Activated CD8-positive, alpha-beta memory T cell treated with anti-CD3 and anti-CD28 coated beads, Interleukin-2, amount 50 U/mL, for 48 hours (primary cell): Measurements from ENCODE around the gene TOP3A.
A peak's percentile ranks its signal among the peaks of the same experiment; 100 is the strongest.
"Not testable (repeated sequence)": the region's sequence is repeated elsewhere in the genome, so short reads cannot be mapped to it uniquely, and the experiment has no call there.

Source experiments
- DNase-seq: peaks from one replicate; pipeline ENCODE4 v3.0.0-alpha.2; 2020

The TOP3A gene

GRCh38 chr17:18314731-18315561 lies at the start of gene TOP3A, which contains the start of gene SMCR8:
TSS of gene TOP3A (minus strand) at chr17:18314994. CDS start at chr17:18314778, 216 bp downstream.
TSS of gene SMCR8 (plus strand) at chr17:18315293. CDS start at chr17:18315790, 497 bp downstream.
- peak; percentile 96 for DNase-seq

- DNase-seq, result no peak
These were observed 49.4 kb upstream of the TOP3A start for GRCh38 chr17:18364166-18364565.

GRCh38 chr17:18363101-18364049 lies 48.6 kb upstream of the TOP3A start, which contains the start of gene SHMT1:
TSS of gene SHMT1 (minus strand) at chr17:18363550. CDS start at chr17:18355981, 7,569 bp downstream.
- peak; percentile 95 for DNase-seq

- peak; percentile 62 for DNase-seq
These were observed 47.9 kb upstream of the TOP3A start for GRCh38 chr17:18362698-18363100.

- no peak for DNase-seq
These were observed 47.3 kb upstream of the TOP3A start for GRCh38 chr17:18361837-18362697.

- no peak for DNase-seq
These were observed 45.7 kb upstream of the TOP3A start for GRCh38 chr17:18360518-18360917.

GRCh38 chr17:18356624-18357023 lies 41.8 kb upstream of the TOP3A start:
- DNase-seq, result no peak

GRCh38 chr17:18353541-18353940 lies 38.7 kb upstream of the TOP3A start:
- DNase-seq, result no peak

GRCh38 chr17:18344021-18344420 lies 29.2 kb upstream of the TOP3A start:
- DNase-seq, result no peak

GRCh38 chr17:18339933-18340332 lies 25.1 kb upstream of the TOP3A start:
- DNase-seq, result no peak

- DNase-seq, result not testable (repeated sequence)
These were observed 23.4 kb upstream of the TOP3A start for GRCh38 chr17:18338158-18338557.

- DNase-seq, result no peak
These were observed 18.2 kb upstream of the TOP3A start for GRCh38 chr17:18332909-18333489.

- no peak for DNase-seq
These were observed 17.1 kb upstream of the TOP3A start for GRCh38 chr17:18331879-18332278.

- DNase-seq, result no peak
These were observed 13.9 kb upstream of the TOP3A start for GRCh38 chr17:18328643-18329204.

- DNase-seq, result no peak
These were observed 12.8 kb upstream of the TOP3A start for GRCh38 chr17:18327556-18327955.

GRCh38 chr17:18327093-18327492 lies 12.3 kb upstream of the TOP3A start:
- DNase-seq, result no peak

- DNase-seq, result no peak
These were observed 11.8 kb upstream of the TOP3A start for GRCh38 chr17:18326572-18326971.

- DNase-seq, result no peak
These were observed 11.2 kb upstream of the TOP3A start for GRCh38 chr17:18326039-18326438.

- DNase-seq, result no peak
These were observed 9.6 kb upstream of the TOP3A start for GRCh38 chr17:18324140-18325050.

GRCh38 chr17:18323507-18324139 lies 8.8 kb upstream of the TOP3A start:
- DNase-seq, result no peak
